IMR-90 (cell line): ENCODE results near the gene PCED1B. TPM values are rescaled to one million over a fixed set of nuclear protein-coding genes. Genes with fewer than 3 reads are reported as not detected.
A peak's percentile ranks its signal among the peaks of the same experiment; 100 is the strongest.

ENCODE experiments used
- ATAC-seq: fragments of 200-7000 bp; cut with Tn5 transposase; 2 replicates; pipeline ENCODE4 v1.9.1; 2020; ENCODE audit warnings: low read depth, mild to moderate bottlenecking, moderate library complexity
- BruUV-seq: library from RNA; stranded (reverse); fragments of 400-500 nt; replicated peaks from 2 replicates; lab custom pipeline; 2021; lab: Mats Ljungman, UMichigan
- CTCF ChIA-PET: fragments of 300-600 bp; formaldehyde crosslinking; extraction: SDS; loops from one replicate; lab custom pipeline; 2021; ENCODE audit warnings: antibody characterized with exemption; lab: Yijun Ruan, JAX
- POLR2A ChIA-PET: fragments of 300-600 bp; sonication (Branson Sonifier 250); formaldehyde crosslinking; loops from one replicate; lab custom pipeline; 2022; ENCODE audit warnings: antibody characterized with exemption; ENCODE audit not compliant: unreplicated experiment; lab: Charles Lee
- DNase-seq: peaks from one replicate; pipeline ENCODE4 v3.0.0; 2013
- H2AFZ ChIP-seq: replicated peaks from 2 replicates; pipeline ENCODE3; 2013; ENCODE audit warnings: low read length, mild to moderate bottlenecking; ENCODE audit not compliant: poor library complexity
- H2AK5ac ChIP-seq: 2 replicates; pipeline ENCODE4 v1.6.1; 2013; ENCODE audit warnings: low read depth, low read length, inconsistent platforms
- H2AK9ac ChIP-seq: replicated peaks from 2 replicates; pipeline ENCODE3; 2013; ENCODE audit warnings: mild to moderate bottlenecking, low read depth, low read length, moderate library complexity; ENCODE audit not compliant: poor library complexity
- H2BK120ac ChIP-seq: 2 replicates; pipeline ENCODE4 v1.6.1; 2013; ENCODE audit warnings: low read depth, low read length, inconsistent platforms
- H2BK15ac ChIP-seq: 3 replicates; pipeline ENCODE4 v1.6.1; 2013; ENCODE audit warnings: low read depth, low read length, inconsistent platforms
- H2BK20ac ChIP-seq: 2 replicates; pipeline ENCODE4 v1.6.1; 2013; ENCODE audit warnings: low read depth, mild to moderate bottlenecking, inconsistent platforms, low read length, moderate library complexity
- H2BK5ac ChIP-seq: 2 replicates; pipeline ENCODE4 v1.6.1; 2013; ENCODE audit warnings: mild to moderate bottlenecking, low read depth, low read length, inconsistent platforms; ENCODE audit not compliant: poor library complexity, severe bottlenecking
- H3K14ac ChIP-seq: replicated peaks from 2 replicates; pipeline ENCODE4 v1.6.1; 2013; ENCODE audit warnings: low read depth, low read length, inconsistent platforms
- H3K18ac ChIP-seq: 2 replicates; pipeline ENCODE4 v1.6.1; 2013; ENCODE audit warnings: low read depth, low read length, control low read depth
- H3K23ac ChIP-seq: 2 replicates; pipeline ENCODE4 v1.6.1; 2013; ENCODE audit warnings: low read depth, low read length, inconsistent platforms
- H3K27ac ChIP-seq: 2 replicates; pipeline ENCODE4 v1.5.1; 2013; ENCODE audit warnings: mild to moderate bottlenecking, control low read depth, low read length; ENCODE audit not compliant: insufficient read depth
- H3K27me3 ChIP-seq: 2 replicates; pipeline ENCODE4 v1.6.1; 2013; ENCODE audit warnings: low read length; ENCODE audit not compliant: control insufficient read depth, insufficient read depth
- H3K36me3 ChIP-seq: 2 replicates; pipeline ENCODE4 v1.6.1; 2013; ENCODE audit warnings: low read length, mixed read lengths; ENCODE audit not compliant: control insufficient read depth, insufficient read depth
- H3K4ac ChIP-seq: 2 replicates; pipeline ENCODE4 v1.6.1; 2013; ENCODE audit warnings: low read depth, low read length, inconsistent platforms
- H3K4me1 ChIP-seq: 2 replicates; pipeline ENCODE4 v1.6.1; 2013; ENCODE audit warnings: low read length, mixed read lengths; ENCODE audit not compliant: control insufficient read depth, insufficient read depth
- H3K4me2 ChIP-seq: 2 replicates; pipeline ENCODE4 v1.6.1; 2013; ENCODE audit warnings: low read depth, mild to moderate bottlenecking, control low read depth, low read length, moderate library complexity
- H3K4me3 ChIP-seq: 2 replicates; pipeline ENCODE4 v1.5.1; 2013; ENCODE audit warnings: low read depth, mild to moderate bottlenecking, control low read depth, low read length, moderate library complexity; ENCODE audit not compliant: insufficient read depth
- H3K56ac ChIP-seq: 2 replicates; pipeline ENCODE4 v1.6.1; 2013; ENCODE audit warnings: low read length, inconsistent platforms; ENCODE audit not compliant: insufficient read depth; ENCODE audit errors: extremely low read depth
- H3K79me1 ChIP-seq, 2 experiments: 2 replicates each; pipeline ENCODE4 v1.6.1; 2013; ENCODE audit warnings: low read length in 2 of 2, inconsistent platforms in 1 of 2, low read depth in 1 of 2
- H3K9ac ChIP-seq: 2 replicates; pipeline ENCODE4 v1.6.1; 2013; ENCODE audit warnings: low read depth, low read length, control low read depth
- H3K9me1 ChIP-seq: 2 replicates; pipeline ENCODE4 v1.6.1; 2013; ENCODE audit warnings: low read length, inconsistent platforms; ENCODE audit not compliant: insufficient read depth
- H3K9me3 ChIP-seq: 2 replicates; pipeline ENCODE4 v1.6.1; 2013; ENCODE audit warnings: low read length; ENCODE audit not compliant: control insufficient read depth, insufficient read depth
- H4K20me1 ChIP-seq: 2 replicates; pipeline ENCODE4 v1.6.1; 2013; ENCODE audit warnings: low read length, inconsistent platforms; ENCODE audit not compliant: insufficient read depth
- H4K5ac ChIP-seq: 2 replicates; pipeline ENCODE4 v1.6.1; 2013; ENCODE audit warnings: mild to moderate bottlenecking, low read depth, low read length, control low read depth
- H4K8ac ChIP-seq, 2 experiments: 2 replicates each; pipeline ENCODE4 v1.6.1; 2013; ENCODE audit warnings: low read depth in 2 of 2, low read length in 2 of 2, control low read depth in 1 of 2, inconsistent platforms in 1 of 2
- H4K91ac ChIP-seq: 2 replicates; pipeline ENCODE4 v1.6.1; 2013; ENCODE audit warnings: low read depth, low read length, inconsistent platforms; ENCODE audit not compliant: insufficient read depth
- BHLHE40 ChIP-seq: fragments of 150-350 bp; IDR thresholded peaks from 2 replicates; pipeline ENCODE4 v1.6.1; 2016; ENCODE audit warnings: mild to moderate bottlenecking, low read depth, low read length
- CEBPB ChIP-seq: IDR thresholded peaks from 2 replicates; pipeline ENCODE4 v1.6.1; 2012; ENCODE audit warnings: low read depth, low read length, improper control_type of control experiment
- CHD1 ChIP-seq: IDR thresholded peaks from 2 replicates; pipeline ENCODE4 v1.6.1; 2012; ENCODE audit warnings: low read depth, low read length, improper control_type of control experiment
- FOS ChIP-seq: fragments of 150-350 bp; IDR thresholded peaks from 2 replicates; pipeline ENCODE4 v1.6.1; 2016; ENCODE audit warnings: low read depth, low read length
- MXI1 ChIP-seq: IDR thresholded peaks from 2 replicates; pipeline ENCODE4 v1.6.1; 2012; ENCODE audit warnings: low read depth, mild to moderate bottlenecking, low read length, moderate library complexity, borderline replicate concordance
- NFE2L2 ChIP-seq: fragments of 150-350 bp; IDR thresholded peaks from 2 replicates; pipeline ENCODE4 v1.6.1; 2016; ENCODE audit warnings: low read depth, mild to moderate bottlenecking, low read length
- RAD21 ChIP-seq: IDR thresholded peaks from 2 replicates; pipeline ENCODE4 v1.6.1; 2012; ENCODE audit warnings: low read length, improper control_type of control experiment
- RCOR1 ChIP-seq: IDR thresholded peaks from 2 replicates; pipeline ENCODE4 v1.6.1; 2012; ENCODE audit warnings: mild to moderate bottlenecking, low read length, improper control_type of control experiment; ENCODE audit not compliant: insufficient replicate concordance
- SMC3 ChIP-seq: fragments of 150-350 bp; IDR thresholded peaks from 2 replicates; pipeline ENCODE4 v1.6.1; 2016; ENCODE audit warnings: low read depth, mild to moderate bottlenecking, antibody characterized with exemption, low read length, moderate library complexity
- USF2 ChIP-seq: fragments of 150-350 bp; IDR thresholded peaks from 2 replicates; pipeline ENCODE4 v1.6.1; 2017; ENCODE audit warnings: mild to moderate bottlenecking, antibody characterized with exemption, low read length, low read depth
- WGBS, 2 experiments: methylation state at CpG; one replicate each; pipeline versions ENCODE4 v1.1.5 to v1.1.7; 2013; ENCODE audit warnings: missing lambda C conversion rate in 2 of 2; ENCODE audit not compliant: insufficient read length in 1 of 2; ENCODE audit errors: extremely low coverage in 2 of 2; 5-methylcytosine and 5-hydroxymethylcytosine counted together
- dilution Hi-C: fragments of 300-500 bp; cut with HindIII; formaldehyde crosslinking; loops from one replicate; pipeline ENCODE4 v1.14.3; 2018; ENCODE audit warnings: low sequenced_read_pairs; ENCODE audit not compliant: unreplicated experiment
- in situ Hi-C: fragments of 300-500 bp; cut with MboI; formaldehyde crosslinking; loops from 3 replicates; pipeline ENCODE4 v1.14.3; 2019; ENCODE audit warnings: low sequenced_read_pairs, inconsistent platforms, mixed read lengths
- intact Hi-C: fragments of 100-400 bp; cut with micrococcal nuclease; formaldehyde crosslinking; loops from 2 replicates; pipeline ENCODE4 v1.10.0; 2022
- polyA plus RNA-seq, 3 experiments: library from polyadenylated mRNA; depleted of rRNA; stranded (reverse); fragments of >200 nt; gene quantifications; 2 replicates each; pipeline ENCODE4 v1.2.3, GENCODE V29; 2012; ENCODE audit warnings: low replicate concordance in 1 of 3
- total RNA-seq: library from RNA; depleted of rRNA; stranded (reverse); fragments of >200 nt; gene quantifications from 2 replicates; pipeline ENCODE4 v1.2.3, GENCODE V29; 2012

The PCED1B gene
- total and polyA plus RNA-seq, 2 of the 4 experiments (the other 2 are of a cell fraction) = 0.36 to 2.6 TPM

- H3K9ac ChIP-seq = no peak overlapping the region
- H3K9me1 ChIP-seq = no peaks in the 10 kb centered on the region
- H3K9me3 ChIP-seq = no peaks in the 10 kb centered on the region
- dilution Hi-C loops (no loop called here), in situ Hi-C loops (no loop called here), intact Hi-C loops (no loop called here)
- no peak for TF ChIP-seq RAD21
- TF ChIP-seq BHLHE40 = peak; percentile 29; the same call in 1 of the 2 replicates
- no peak for TF ChIP-seq SMC3
- TF ChIP-seq USF2 = peak; percentile 39; the same call in 1 of the 2 replicates
- TF ChIP-seq RCOR1 = no peak
- peak; percentile 75 for TF ChIP-seq CEBPB
- no peak for TF ChIP-seq FOS
- no peak for TF ChIP-seq CHD1
- peak; percentile 55 for TF ChIP-seq NFE2L2
- no peak for TF ChIP-seq MXI1
- H4K5ac ChIP-seq = no peak overlapping the region
- no peak overlapping the region for H3K27ac ChIP-seq
- no peak overlapping the region for H2AK5ac ChIP-seq
- H4K91ac ChIP-seq = no peak overlapping the region
- no peaks in the 10 kb centered on the region for H3K36me3 ChIP-seq
- ChIA-PET CTCF (no interaction called here), POLR2A (no interaction called here)
- H3K4me2 ChIP-seq = no peak overlapping the region
- no peak overlapping the region for H3K18ac ChIP-seq
- peak overlapping the region; percentile 85 for H2BK5ac ChIP-seq
- H2BK120ac ChIP-seq = no peak overlapping the region
- H3K56ac ChIP-seq = no peak overlapping the region
- no TSS peak for BruUV-seq
- no CpG with 5 or more reads among the region's 1 CpG for WGBS, 2 experiments
- H2BK15ac ChIP-seq = no peak overlapping the region
- no peaks in the 10 kb centered on the region for H4K20me1 ChIP-seq
- H3K14ac ChIP-seq = no peak overlapping the region
- H2AK9ac ChIP-seq = no peak overlapping the region
- H2BK20ac ChIP-seq = no peak overlapping the region
- DNase-seq (peak; percentile 72), ATAC-seq (peak; percentile 40)
- H2AFZ ChIP-seq = no peak overlapping the region
- H3K79me1 ChIP-seq = no peaks in the 10 kb centered on the region
- H3K27me3 ChIP-seq = no peaks in the 10 kb centered on the region
- no peak overlapping the region for H3K23ac ChIP-seq
- no peak overlapping the region for H4K8ac ChIP-seq
- H3K4me1 ChIP-seq = no peaks in the 10 kb centered on the region; the same call in 1 of the 2 replicates
- H3K4ac ChIP-seq = no peak overlapping the region
- H3K4me3 ChIP-seq = no peak overlapping the region
Measured at GRCh38 chr12:47124451-47124850, 45.0 kb downstream of the PCED1B start.
